ENCODE results near the gene CATSPERB.

GRCh38 chr14:91545946-91546716, 185.8 kb downstream of the CATSPERB start:
- TF ChIP-seq CTCF (IDR thresholded peaks at IDR 0.05) = no peak
- no peak for TF ChIP-seq POLR2A (IDR thresholded peaks at IDR 0.05)

Measured in body of pancreas (tissue), 4 donors.